T-helper 22 cell (primary cell): ENCODE results near the gene PITX1.
"Not testable (repeated sequence)": the region's sequence is repeated elsewhere in the genome, so short reads cannot be mapped to it uniquely, and the experiment has no call there.

ENCODE experiments used
- DNase-seq: peaks from one replicate; pipeline ENCODE4 v3.0.0-alpha.2; 2020; ENCODE audit warnings: low read depth

Gene PITX1

DNA sequence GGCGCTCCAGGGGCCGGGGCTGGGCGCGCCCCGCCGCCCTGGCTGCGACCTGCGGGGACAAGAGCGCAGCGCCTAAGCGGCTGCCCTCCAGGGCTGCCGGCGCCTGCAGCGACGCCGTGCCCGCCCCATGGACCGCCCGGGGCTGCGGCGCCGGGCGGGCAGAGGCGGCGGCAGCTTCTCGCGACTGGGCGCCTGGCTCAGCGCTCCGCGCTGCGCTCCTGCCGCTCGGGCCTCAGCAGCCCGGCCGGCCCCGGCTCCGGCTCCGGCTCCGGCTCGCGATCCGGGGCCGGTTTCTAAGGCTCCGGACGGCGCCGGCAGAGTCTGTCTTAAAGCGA is at the start of gene PITX1:
Gene PITX1 (minus strand): TSS at position 328 of the 335 bp plus-strand sequence. CDS start 347 bp downstream, outside the sequence.
- DNase-seq = no peak

DNA sequence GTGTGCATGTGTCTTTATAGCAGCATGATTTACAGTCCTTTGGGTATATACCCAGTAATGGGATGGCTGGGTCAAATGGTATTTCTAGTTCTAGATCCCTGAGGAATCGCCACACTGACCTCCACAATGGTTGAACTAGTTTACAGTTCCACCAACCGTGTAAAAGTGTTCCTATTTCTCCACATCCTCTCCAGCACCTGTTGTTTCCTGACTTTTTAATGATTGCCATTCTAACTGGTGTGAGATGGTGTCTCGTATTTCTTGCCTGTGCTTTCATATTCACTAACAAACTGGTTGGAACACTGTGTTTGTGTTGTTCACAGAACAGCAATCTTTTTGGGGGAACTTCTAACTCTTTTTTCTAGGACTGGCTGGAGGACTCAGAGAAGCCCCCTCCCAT is 49.3 kb upstream of the PITX1 start:
- not testable (repeated sequence) for DNase-seq

DNA sequence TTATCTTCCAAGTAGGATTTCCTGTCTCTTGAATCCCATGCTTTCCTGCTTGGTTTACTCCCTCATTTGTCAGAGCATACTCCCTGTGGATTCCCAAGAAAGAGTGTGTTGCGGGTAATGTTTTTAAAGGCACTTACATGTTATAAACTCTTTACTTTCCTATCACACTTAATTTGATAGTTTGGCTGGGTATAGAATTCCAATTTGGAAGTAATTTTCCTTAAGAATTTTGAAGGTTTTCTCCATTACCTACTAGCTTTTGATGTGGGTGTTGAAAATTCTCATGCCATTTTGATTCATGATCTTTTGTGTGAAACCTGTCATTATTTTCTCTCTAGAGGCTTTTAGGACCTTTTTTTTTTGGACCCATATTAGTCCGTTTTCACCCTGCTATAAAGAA is 47.2 kb upstream of the PITX1 start:
- no peak for DNase-seq

DNA sequence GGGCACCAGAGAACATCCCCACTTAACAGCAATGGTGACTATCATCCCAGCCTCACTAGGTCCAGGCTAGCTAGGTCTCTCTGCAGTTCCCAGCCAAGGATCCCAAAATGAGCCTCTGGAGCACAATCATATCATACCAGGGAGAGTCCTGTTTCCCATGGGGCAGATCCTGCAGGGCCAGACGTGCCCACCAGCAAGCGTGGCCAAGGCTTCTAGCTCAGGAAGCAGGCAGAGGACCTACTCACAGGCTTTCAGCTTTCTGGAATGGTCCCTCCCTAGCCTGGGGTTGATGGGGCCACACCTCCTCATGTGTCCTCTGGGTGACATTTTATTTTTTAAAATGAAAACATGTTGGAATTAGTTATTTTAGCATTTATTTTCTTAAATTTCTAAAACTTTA is 45.7 kb upstream of the PITX1 start:
- DNase-seq = no peak

DNA sequence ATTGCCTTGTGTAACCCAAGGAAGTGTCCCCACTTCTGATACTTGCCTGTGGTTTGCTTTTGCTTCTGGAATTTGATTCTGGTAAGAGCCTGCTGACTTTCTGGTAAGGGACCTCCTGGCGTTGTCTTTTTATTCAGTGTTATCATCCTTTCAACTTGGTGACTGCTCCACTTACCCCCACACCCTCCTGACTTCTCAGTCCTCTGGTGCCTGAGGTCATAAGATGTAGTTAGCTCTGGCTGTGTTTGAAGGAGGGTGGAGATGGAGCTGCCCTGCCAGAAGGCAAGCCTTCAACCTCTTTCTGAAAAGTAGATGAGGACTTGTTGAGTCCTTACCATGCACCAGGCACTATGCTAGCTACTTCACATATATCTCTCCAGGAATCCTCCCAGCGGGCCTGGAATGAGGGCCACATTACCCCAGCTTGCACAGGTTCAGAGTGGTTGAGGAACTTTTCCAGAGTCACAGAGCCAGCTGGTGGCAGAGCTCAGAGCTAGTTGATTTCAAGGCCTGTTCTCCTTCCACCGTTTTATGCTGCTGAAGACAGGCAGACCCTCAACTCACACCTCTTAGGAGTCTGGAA is 45.2 kb upstream of the PITX1 start:
- DNase-seq = no peak

DNA sequence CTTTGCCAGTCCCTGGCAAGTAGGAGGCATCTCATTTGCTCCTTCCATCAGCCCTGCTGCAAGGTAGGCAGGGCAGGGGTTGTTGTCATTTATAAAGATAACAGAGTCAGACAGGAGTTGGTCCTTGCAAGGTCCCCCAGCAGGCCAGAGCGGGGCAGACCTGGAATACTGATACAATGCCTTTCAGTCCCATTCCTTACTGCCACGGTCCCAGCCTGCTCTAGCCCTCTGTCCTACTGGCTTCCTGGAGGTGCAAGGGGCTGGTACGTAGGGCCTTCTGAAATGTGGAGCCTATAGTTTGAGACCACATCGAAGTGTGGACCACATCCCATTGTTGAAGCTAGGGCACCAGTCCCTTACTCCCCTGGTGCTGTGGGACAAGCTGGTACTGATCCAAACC is 42.8 kb upstream of the PITX1 start:
- DNase-seq = no peak

DNA sequence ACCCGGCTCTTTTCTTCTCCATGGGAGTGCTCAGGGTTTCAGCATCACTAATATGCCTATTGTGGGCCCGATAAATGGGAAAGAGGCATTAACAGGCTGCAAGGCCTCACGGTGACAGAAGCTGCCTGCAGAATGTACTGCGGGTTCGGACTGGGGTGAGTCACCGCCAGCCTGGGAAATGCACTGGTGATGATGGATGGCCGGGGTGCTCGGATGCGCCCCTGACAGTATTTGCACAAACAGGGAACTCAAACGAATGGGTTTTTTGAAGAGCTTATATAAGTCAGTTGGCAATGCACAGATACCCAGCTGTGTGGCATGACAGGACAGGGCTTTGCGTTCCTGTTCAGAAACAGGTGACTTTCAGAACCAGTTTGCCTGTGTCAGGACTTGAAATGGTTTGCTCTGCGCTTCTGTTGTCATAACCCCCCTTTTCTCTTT is 42.0 kb upstream of the PITX1 start:
- no peak for DNase-seq

DNA sequence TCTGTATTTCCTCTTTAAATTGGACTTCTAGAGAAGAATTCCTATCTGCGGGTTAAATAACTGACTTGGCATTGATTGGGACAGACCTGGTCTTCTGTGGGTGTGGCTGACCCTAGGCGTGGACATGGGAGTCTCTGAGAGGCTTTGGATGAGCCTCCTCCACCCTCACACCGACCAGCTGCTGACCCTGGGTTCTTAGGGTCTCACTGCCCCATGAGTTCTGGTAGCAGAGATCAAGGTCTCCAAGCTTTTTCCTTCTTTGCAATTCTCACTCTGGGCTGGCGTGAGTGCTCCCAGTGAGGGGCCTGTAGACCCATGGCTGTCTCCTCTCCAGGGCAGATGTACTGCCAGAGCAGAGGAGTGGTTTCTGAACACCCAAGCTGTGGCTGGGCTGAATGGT is 41.6 kb upstream of the PITX1 start:
- DNase-seq = no peak

DNA sequence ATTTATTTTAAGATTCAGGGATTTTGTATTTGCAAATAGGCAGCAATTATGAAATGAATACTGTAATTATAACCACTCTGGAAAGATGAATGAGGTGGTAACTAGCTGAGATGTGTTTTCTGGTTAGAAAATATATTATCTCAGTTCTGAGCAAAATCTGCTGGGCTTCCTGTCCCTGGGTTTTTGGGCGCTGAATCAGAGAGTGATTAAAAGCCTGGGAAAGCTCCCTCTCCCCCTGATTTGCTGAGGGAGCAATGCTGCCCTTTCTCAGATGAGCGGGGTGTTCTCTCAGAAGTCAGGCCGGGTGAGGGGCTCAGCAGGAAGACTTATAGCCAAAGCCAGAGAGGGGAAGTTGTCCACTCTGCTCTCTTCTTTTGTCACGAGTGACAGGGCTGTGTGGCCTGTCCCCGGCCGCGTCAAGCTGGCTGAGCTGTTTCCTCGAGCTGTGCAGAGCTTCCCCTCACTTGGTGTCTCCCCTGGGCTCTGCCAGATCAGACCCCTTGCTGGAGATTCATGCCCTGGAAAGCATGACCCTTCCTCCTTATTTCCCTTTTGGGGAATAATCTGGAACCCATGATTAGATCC is 39.8 kb upstream of the PITX1 start:
- DNase-seq = no peak

DNA sequence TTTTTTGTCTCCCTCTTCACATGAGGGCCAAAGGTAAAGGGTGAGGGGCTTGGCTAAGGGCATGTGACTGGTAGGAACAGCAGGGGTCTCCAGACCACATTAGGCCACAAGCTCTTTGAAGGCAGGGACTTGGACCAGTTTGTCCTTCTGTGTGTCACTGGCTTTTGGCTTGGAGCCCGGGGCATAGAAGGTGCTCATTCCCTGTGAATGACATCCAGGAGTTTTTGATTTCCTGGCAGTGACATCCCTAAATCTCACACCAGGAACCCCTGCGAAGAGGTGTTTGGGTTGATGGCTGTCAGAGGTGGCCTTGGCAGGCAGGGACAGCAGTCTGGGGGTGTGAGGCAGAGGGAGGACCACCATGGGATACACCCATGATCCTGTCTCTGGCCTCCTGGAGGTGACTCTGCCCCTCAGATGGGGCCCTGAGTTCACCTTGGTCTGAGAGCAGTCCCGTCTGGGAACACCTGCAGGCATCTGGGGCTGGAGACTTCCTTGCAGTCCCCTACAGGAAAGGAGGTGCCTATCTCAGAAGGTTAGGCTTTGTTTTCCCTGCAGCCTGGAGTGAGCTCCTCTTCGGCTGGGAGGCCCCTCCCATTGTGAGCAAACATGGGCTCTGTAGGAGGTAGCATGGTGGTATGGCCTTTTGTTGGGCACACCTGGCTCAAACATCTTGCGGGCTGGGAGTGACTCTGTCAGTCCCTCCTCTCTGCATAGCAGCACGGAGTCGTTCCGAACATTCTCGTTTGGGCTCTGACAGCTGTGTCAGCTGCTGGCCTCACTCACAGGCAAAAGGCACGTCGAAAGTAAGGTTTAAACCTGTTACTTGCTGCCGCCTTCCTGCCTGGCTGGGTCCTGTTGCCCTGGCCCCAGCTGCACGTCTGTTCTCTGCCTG is 38.6 kb upstream of the PITX1 start:
- no peak for DNase-seq

DNA sequence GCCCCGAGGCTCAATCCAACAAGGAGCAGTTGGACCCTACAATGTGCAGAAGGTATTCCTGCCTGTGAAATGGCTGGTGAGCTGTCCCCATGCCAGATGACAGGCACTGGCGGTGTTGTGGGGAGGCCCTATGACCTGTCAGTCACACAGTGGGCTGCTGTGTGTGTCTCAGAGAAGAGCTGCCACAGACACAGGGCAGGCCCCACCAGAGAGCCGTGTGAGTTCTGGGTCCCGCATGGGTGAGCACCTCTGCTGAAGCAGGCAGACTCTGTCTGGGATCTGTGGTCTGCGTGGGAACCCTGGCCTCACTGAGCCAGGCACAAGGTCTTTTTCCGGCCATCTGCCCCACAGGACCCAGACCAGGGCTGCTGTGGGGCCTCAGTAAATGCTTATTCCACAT is 37.3 kb upstream of the PITX1 start:
- DNase-seq = no peak

DNA sequence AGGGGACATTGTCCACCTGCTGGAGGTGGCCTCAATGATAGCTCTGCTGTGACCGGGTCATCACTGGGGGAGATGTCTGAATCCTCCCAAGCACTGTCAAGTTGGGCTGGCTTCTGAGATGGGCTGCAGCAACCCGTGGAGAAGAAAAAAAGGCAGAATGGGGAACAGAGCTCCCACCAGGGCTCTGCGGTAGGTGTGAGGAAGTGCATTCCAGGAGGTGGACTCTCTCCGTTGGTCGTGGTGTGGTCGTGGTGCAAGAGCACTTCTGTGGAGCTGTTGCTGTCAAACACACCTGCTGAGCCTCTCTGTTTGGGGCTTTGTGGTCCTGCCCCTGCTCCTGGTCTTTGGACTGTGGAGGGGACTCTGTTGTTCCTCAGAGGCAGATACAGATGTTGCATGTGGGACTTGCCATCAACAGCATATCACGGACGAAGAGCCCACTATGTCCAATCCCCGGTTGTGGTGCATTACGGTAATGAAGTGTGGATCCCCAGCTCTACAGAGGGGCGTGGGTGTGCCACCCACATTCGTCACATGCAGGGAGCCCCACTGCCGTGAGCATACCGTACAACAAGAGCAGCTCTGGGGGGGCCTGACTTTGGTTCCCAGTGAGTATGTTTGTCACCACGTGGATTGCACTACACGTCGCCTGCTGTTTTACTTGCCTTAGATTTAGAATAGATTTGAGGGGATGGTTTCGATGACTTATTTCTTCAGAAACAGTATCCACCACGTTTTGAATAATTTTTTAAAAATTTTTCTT is 36.0 kb upstream of the PITX1 start:
- no peak for DNase-seq

DNA sequence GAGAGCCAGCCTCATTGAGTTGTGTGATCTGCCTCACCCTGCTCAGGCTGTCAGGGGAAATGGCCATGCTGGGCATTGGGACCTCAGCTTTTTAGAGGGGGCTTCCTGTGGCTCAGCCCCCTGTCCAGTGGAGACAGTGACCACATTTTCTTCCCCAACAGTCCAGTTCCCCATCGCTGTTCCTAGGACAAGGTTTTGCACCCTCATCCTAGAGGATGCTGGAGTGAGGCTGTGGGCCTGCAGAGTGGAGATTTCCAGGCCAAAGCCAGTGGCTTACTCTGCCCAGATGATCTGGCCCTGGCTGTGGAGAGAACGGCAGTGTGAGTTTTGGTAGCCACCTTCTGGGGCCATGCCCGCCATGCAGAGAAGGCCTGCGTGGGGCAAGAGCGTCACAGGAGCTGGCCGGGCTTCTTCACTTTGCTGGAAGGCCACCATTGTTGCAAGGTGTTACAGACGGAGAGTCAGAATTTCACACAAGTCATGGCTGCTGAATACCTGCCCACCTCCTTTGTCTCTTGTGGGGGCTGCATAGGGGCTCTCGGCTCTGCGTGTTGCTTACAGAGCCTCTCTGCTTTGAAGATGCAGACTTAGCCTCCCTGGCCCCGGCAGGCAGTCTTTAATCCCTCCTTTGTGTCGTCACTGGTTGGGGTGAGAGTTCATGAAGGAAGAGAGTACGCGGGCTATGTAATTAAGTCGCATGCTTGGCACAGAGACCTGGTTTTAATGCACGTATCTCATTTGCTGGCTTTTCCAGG is 35.2 kb upstream of the PITX1 start:
- DNase-seq = no peak

DNA sequence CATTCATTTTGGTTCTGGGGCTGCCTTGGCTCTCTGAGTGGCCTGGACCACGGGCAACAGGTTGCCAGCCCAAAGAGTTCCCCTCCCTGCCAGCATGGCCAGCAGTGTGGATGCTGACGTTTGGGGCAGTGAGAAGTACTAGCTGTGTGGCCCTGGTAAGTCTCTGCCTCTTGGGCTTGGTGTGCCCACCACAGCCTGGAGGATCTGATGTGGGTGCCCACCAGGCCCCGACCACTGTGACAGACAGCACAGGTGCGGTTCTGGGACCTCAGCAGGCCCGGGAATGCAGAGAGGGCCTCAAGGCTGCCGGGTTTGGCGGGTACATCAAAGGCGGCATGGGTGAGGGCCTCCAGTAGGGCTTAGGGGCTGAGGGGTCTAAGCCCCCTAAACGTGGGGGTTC is 33.6 kb upstream of the PITX1 start:
- DNase-seq = no peak

DNA sequence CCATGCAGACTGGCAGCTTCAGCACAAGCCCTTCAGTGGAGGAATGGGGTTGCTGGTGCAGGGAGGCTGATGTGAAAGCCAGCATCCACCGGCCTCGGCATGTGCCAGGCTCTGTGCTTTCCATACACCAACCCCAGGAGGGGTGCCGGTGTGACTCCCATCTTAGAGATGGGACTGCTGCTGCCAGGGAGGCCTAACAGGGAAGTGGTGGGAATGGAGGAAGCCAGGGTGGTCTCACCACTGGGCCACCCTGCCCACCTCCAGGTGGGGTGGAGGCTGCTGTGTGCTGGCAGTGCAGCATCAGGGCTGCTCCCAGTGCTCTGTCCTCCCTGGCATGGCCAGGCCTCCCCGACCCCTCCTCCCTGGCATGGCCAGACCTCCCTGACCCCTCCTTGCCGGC is 32.8 kb upstream of the PITX1 start:
- DNase-seq = no peak

DNA sequence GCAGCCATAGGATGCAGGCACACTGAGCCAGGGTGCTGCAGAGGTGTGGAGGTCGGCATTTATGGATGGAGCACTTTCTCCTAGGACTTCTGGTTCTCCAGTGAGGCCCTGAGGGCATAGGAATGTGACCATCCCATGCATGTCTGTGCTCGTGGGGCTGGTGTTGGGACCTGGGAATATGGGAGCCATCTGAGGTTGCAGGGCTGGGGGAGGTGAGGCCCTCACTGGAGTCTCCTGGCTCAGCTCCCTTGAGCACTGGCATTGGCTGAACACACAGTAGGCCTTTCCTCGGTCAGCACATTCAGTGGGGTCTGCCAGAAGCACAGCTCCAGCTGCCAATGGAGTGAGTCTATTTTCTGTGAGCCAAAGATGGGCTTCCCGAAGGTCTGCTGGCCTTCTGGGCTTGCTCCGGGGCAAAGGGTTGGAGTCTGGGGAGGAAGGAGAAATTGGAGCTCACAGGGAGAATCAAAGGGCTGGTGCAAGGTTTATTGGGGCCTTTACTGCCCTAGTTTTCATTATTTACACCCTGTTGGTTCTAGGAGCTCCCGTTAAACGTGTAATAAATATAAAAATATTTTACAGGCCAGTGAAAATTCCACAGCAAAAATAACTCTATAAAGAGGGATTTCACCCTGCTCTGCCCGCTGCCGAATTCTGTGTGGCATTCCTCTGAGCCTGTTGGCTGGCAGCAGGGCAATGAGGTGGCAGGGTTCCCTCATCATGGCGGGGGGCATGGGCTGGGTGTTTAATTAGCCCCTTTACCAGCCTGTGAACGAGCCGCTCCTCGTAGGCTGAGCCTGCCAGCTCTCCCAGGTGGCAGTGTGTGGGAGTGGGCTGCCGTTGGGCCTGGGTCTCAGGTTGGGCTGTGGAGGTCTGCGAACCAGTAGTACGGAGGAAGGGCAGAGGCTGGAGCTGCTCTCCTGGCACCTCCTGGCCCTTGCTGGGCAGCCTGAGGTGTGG is 31.6 kb upstream of the PITX1 start:
- DNase-seq = no peak

DNA sequence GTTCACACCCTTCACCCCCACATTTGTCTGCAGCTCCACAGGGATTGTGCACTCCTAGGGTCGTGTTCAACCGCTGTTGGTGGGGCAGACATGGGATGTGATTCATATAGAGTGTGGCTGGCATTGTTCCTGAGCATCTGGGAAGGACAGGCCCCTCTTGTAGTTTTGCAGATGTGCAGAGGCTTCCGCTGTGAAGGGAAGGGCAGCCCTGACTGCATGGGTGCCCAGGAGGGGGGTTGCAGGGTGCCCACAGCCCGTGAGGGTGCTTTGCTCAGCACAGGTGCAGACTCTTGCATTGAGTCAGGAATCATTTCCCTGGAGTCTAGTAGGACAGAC is 30.2 kb upstream of the PITX1 start:
- DNase-seq = no peak

DNA sequence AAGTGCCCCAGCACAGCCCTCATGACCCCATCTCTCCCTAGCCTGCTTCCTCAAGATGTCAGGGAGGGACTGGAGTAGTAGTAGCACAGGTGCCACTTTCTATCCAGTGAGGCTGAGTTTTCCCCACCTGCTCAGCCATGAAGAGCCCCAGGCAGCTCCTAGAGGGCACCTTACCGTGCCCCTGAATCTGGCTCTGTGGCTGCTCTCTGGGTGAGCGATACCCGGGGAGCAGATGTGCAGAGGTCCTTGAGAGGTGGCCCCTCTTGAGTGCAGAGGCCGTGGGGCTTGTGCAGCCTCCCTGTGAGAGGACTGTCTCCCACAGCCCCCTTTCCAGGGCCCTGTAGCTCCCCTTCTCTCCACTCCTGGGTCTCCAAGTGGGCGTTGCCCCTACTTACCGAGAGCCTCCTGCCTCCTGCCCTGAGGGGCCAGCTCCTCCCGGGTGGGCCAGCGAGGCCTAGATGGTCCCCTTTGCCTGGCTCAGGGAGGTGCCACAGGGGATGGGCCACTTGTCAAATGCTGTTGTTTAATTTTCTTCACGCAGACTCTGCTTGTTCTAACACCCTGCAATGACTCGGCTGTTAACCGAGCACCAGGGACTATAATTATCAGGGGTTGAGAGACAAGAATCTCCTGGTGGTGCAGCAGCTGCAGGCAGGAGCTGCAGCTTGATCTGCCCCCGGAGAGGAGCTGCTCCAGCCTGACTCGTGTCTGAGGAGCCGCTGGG is 29.6 kb upstream of the PITX1 start:
- DNase-seq = no peak

DNA sequence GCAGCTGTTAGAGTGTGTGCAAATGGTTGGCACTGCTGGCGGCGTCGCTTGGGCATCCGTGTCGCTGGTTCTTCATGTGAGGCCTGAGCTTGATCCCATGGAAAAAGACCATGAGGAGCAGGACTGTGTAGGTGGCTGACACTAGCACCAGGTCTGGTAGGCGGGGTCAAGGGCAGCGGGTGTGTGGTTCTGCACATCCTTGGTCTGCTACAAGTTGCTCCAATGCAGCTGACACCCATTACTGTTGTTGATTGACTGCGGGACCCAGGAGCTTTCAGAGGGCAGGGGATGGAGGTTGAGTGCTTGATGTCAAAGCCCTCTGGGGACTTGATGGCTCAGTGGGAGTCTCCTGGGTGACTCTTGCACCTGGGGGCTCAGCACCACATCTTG is 29.0 kb upstream of the PITX1 start:
- no peak for DNase-seq
